NT2/D1 (cell line): ENCODE results near the gene NME7.

Experiments
- SUZ12 ChIP-seq: IDR thresholded peaks from 2 replicates; pipeline ENCODE4 v1.6.1; 2011; ENCODE audit not compliant: insufficient read length, insufficient read depth; ENCODE audit errors: extremely low read depth
- YY1 ChIP-seq: IDR thresholded peaks from 2 replicates; pipeline ENCODE4 v1.6.1; 2011; ENCODE audit not compliant: insufficient read length, insufficient read depth

- TF ChIP-seq YY1 (no peak), SUZ12 (no peak)
These were observed 166.4 kb downstream of the NME7 start for GRCh38 chr1:169201084-169201619.
